Measurements from ENCODE around the gene BTG4. TPM values are rescaled to one million over a fixed set of nuclear protein-coding genes. Genes with fewer than 3 reads are reported as not detected.

BTG4 gene
- total and polyA plus RNA-seq, 9 donors: 0.34 TPM; not detected in 8

GRCh38 chr11:111448414-111448813, 63.8 kb downstream of the BTG4 start:
- TF ChIP-seq POLR2A (IDR thresholded peaks at IDR 0.05): no peak
- no peak for TF ChIP-seq CTCF (IDR thresholded peaks at IDR 0.05)
- TF ChIP-seq EP300 (IDR thresholded peaks at IDR 0.05): no peak
- H3K27ac ChIP-seq: no peak overlapping the region
- no peaks in the 10 kb centered on the region for H3K4me1 ChIP-seq (ENCODE audit: insufficient read depth)
- intact Hi-C loops (cut with DNase I): loop anchor here (5.0 kb wide), 1 partner anchor 166 kb away; no protein-coding TSS in a partner anchor
- no peaks in the 10 kb centered on the region for H3K27me3 ChIP-seq
- H3K36me3 ChIP-seq: no peaks in the 10 kb centered on the region
- 49 to 64% (median 55%) methylated on average over 8 of the region's 8 CpGs for WGBS, 3 donors
- no peaks in the 10 kb centered on the region for H3K9me3 ChIP-seq
- no peak overlapping the region for H3K4me3 ChIP-seq
- DNase-seq: no peak

GRCh38 chr11:111447931-111448330, 64.3 kb downstream of the BTG4 start:
- WGBS, 3 donors: 92 to 94% (median 94%) methylated on average over 5 of the region's 5 CpGs
- no peaks in the 10 kb centered on the region for H3K36me3 ChIP-seq
- H3K4me1 ChIP-seq (ENCODE audit: insufficient read depth): no peaks in the 10 kb centered on the region
- H3K4me3 ChIP-seq: no peak overlapping the region
- no peaks in the 10 kb centered on the region for H3K9me3 ChIP-seq
- intact Hi-C loops (cut with DNase I): loop anchor here (5.0 kb wide), 1 partner anchor 166 kb away; no protein-coding TSS in a partner anchor
- DNase-seq: no peak
- no peak overlapping the region for H3K27ac ChIP-seq
- TF ChIP-seq POLR2A (IDR thresholded peaks at IDR 0.05) (no peak), CTCF (IDR thresholded peaks at IDR 0.05) (no peak), EP300 (IDR thresholded peaks at IDR 0.05) (no peak)
- no peaks in the 10 kb centered on the region for H3K27me3 ChIP-seq

GRCh38 chr11:111447112-111447471, 65.1 kb downstream of the BTG4 start:
- no peaks in the 10 kb centered on the region for H3K9me3 ChIP-seq
- no peaks in the 10 kb centered on the region for H3K36me3 ChIP-seq
- WGBS, 3 donors: 73 to 79% (median 75%) methylated on average over 4 of the region's 4 CpGs
- no peak overlapping the region for H3K27ac ChIP-seq
- H3K4me1 ChIP-seq (ENCODE audit: insufficient read depth): no peaks in the 10 kb centered on the region
- intact Hi-C loops (cut with DNase I): loop anchor here (5.0 kb wide), 1 partner anchor 165 kb away; no protein-coding TSS in a partner anchor
- no peak for DNase-seq
- H3K4me3 ChIP-seq: no peak overlapping the region
- H3K27me3 ChIP-seq: no peaks in the 10 kb centered on the region
- TF ChIP-seq POLR2A (IDR thresholded peaks at IDR 0.05) (no peak), EP300 (IDR thresholded peaks at IDR 0.05) (no peak), CTCF (IDR thresholded peaks at IDR 0.05) (no peak)

GRCh38 chr11:111446404-111447111, 65.6 kb downstream of the BTG4 start:
- 33 to 42% (median 34%) methylated on average over 5 of the region's 5 CpGs for WGBS, 3 donors

More at GRCh38 chr11:111446404-111447111, 65.6 kb downstream of the BTG4 start:
- H3K4me3 ChIP-seq: no peak overlapping the region
- TF ChIP-seq POLR2A (IDR thresholded peaks at IDR 0.05) (no peak), EP300 (IDR thresholded peaks at IDR 0.05) (no peak), CTCF (IDR thresholded peaks at IDR 0.05) (peak; percentile 42 to 78 (median 73))
- H3K4me1 ChIP-seq (ENCODE audit: insufficient read depth): no peaks in the 10 kb centered on the region
- peak; percentile 68 to 77 (median 74) for DNase-seq
- intact Hi-C loops (cut with DNase I): loop anchor here (5.0 kb wide), 1 partner anchor 164 kb away; no protein-coding TSS in a partner anchor
- no peaks in the 10 kb centered on the region for H3K9me3 ChIP-seq
- H3K27me3 ChIP-seq: no peaks in the 10 kb centered on the region
- no peaks in the 10 kb centered on the region for H3K36me3 ChIP-seq
- H3K27ac ChIP-seq: no peak overlapping the region
